Fibroblast of mammary gland (primary cell): Measurements from ENCODE around the gene ZNF541.
"Not testable (repeated sequence)": the region's sequence is repeated elsewhere in the genome, so short reads cannot be mapped to it uniquely, and the experiment has no call there.

Experiments
- DNase-seq: peaks from one replicate; pipeline ENCODE4 v3.0.0-alpha.2; 2010; ENCODE audit warnings: low read depth
- H3K4me3 ChIP-seq: 2 replicates; pipeline ENCODE4 v1.5.1; 2011; ENCODE audit warnings: low read depth, mild to moderate bottlenecking, low read length, moderate library complexity; ENCODE audit not compliant: control insufficient read depth
- CTCF ChIP-seq: conservative IDR thresholded peaks from 2 replicates; pipeline ENCODE4 v1.5.1; 2011; ENCODE audit warnings: low read depth, low read length, inconsistent platforms; ENCODE audit not compliant: control insufficient read depth, insufficient read depth

Gene ZNF541

GRCh38 chr19:47598407-47599349 is 25.7 kb upstream of the ZNF541 start:
- DNase-seq, result peak; percentile 98

GRCh38 chr19:47595944-47596343 is 23.0 kb upstream of the ZNF541 start:
- TF ChIP-seq CTCF, result no peak
- peak; percentile 51 for DNase-seq
- no peak overlapping the region for H3K4me3 ChIP-seq

More at GRCh38 chr19:47598407-47599349, 25.7 kb upstream of the ZNF541 start:
- H3K4me3 ChIP-seq, result peak overlapping the region; percentile 66
- no peak for TF ChIP-seq CTCF

GRCh38 chr19:47593860-47594259 is 20.9 kb upstream of the ZNF541 start:
- TF ChIP-seq CTCF, result no peak
- no peak overlapping the region for H3K4me3 ChIP-seq
- DNase-seq, result no peak

- no peak for TF ChIP-seq CTCF
- no peak for DNase-seq
- H3K4me3 ChIP-seq, result no peak overlapping the region
Observed at GRCh38 chr19:47589824-47590223, 16.9 kb upstream of the ZNF541 start.

GRCh38 chr19:47587295-47587694 is 14.3 kb upstream of the ZNF541 start:
- DNase-seq, result peak; percentile 75
- no peak for TF ChIP-seq CTCF
- no peak overlapping the region for H3K4me3 ChIP-seq

- not testable (repeated sequence) for H3K4me3 ChIP-seq, DNase-seq
Observed at GRCh38 chr19:47583161-47583560, 10.2 kb upstream of the ZNF541 start.

GRCh38 chr19:47582320-47582909 is 9.5 kb upstream of the ZNF541 start:
- no peak for TF ChIP-seq CTCF
- H3K4me3 ChIP-seq, result no peak overlapping the region
- peak; percentile 36 for DNase-seq
